Duodenal mucosa (tissue), 2 donors: Measurements from ENCODE around the gene PLSCR2.
"Not testable (repeated sequence)": the region's sequence is repeated elsewhere in the genome, so short reads cannot be mapped to it uniquely, and the experiment has no call there.

Source experiments
- H3K27ac ChIP-seq: one replicate; pipeline ENCODE4 v1.7.0; 2013; ENCODE audit warnings: low read depth, low read length
- H3K27me3 ChIP-seq, 2 donors: one replicate each; pipeline ENCODE4 v1.7.0; 2013; ENCODE audit warnings: low read length in 2 of 2, control low read depth in 1 of 2; ENCODE audit not compliant: insufficient read depth in 2 of 2, control insufficient read depth in 1 of 2
- H3K36me3 ChIP-seq, 2 donors: one replicate each; pipeline ENCODE4 v1.7.0; 2013; ENCODE audit warnings: low read length in 2 of 2, control low read depth in 1 of 2; ENCODE audit not compliant: insufficient read depth in 2 of 2, control insufficient read depth in 1 of 2
- H3K4me1 ChIP-seq, 2 donors: one replicate each; pipeline ENCODE4 v1.7.0; 2013; ENCODE audit warnings: low read length in 2 of 2, control low read depth in 1 of 2; ENCODE audit not compliant: insufficient read depth in 2 of 2, control insufficient read depth in 1 of 2
- H3K4me3 ChIP-seq, 2 donors: one replicate each; pipeline ENCODE4 v1.7.0; 2013; ENCODE audit warnings: low read length in 2 of 2, low read depth in 1 of 2
- H3K9ac ChIP-seq, 2 donors: one replicate each; pipeline ENCODE4 v1.7.0; 2013; ENCODE audit warnings: low read length in 2 of 2, low read depth in 1 of 2
- H3K9me3 ChIP-seq, 2 donors: one replicate each; pipeline ENCODE4 v1.7.0; 2013; ENCODE audit warnings: low read length in 2 of 2, control low read depth in 1 of 2; ENCODE audit not compliant: control insufficient read depth in 1 of 2

Gene PLSCR2

GRCh38 chr3:146485297-146485696, 15.9 kb upstream of the PLSCR2 start:
- Histone ChIP-seq H3K4me1 (no peaks in the 10 kb centered on the region), H3K36me3 (no peaks in the 10 kb centered on the region), H3K9me3 (no peaks in the 10 kb centered on the region), H3K27me3 (no peaks in the 10 kb centered on the region), H3K9ac (no peak overlapping the region), H3K27ac (no peak overlapping the region), H3K4me3 (no peak overlapping the region)

GRCh38 chr3:146476094-146476740, 6.9 kb upstream of the PLSCR2 start:
- H3K4me1 ChIP-seq, result no peaks in the 10 kb centered on the region
- no peaks in the 10 kb centered on the region for H3K36me3 ChIP-seq
- no peak overlapping the region for H3K9ac ChIP-seq
- H3K27me3 ChIP-seq, result no peaks in the 10 kb centered on the region
- H3K9me3 ChIP-seq, result no peaks in the 10 kb centered on the region
- no peak overlapping the region for H3K27ac ChIP-seq
- H3K4me3 ChIP-seq, result no peak overlapping the region

GRCh38 chr3:146474976-146475375, 5.6 kb upstream of the PLSCR2 start:
- not testable (repeated sequence) for H3K9ac ChIP-seq, H3K27ac ChIP-seq, H3K36me3 ChIP-seq

GRCh38 chr3:146473726-146474125, 4.4 kb upstream of the PLSCR2 start:
- Histone ChIP-seq H3K27ac (no peak overlapping the region), H3K27me3 (no peaks in the 10 kb centered on the region), H3K4me3 (no peak overlapping the region), H3K9me3 (no peaks in the 10 kb centered on the region), H3K36me3 (no peaks in the 10 kb centered on the region), H3K4me1 (no peaks in the 10 kb centered on the region), H3K9ac (no peak overlapping the region)

More at GRCh38 chr3:146474976-146475375, 5.6 kb upstream of the PLSCR2 start:
- not testable (repeated sequence) for H3K27me3 ChIP-seq, H3K4me1 ChIP-seq, H3K9me3 ChIP-seq, H3K4me3 ChIP-seq

- Histone ChIP-seq H3K4me1 (no peaks in the 10 kb centered on the region), H3K9me3 (no peaks in the 10 kb centered on the region), H3K36me3 (no peaks in the 10 kb centered on the region), H3K27ac (no peak overlapping the region), H3K27me3 (no peaks in the 10 kb centered on the region), H3K9ac (no peak overlapping the region), H3K4me3 (no peak overlapping the region)
Observed at GRCh38 chr3:146472611-146473010, 3.2 kb upstream of the PLSCR2 start.

GRCh38 chr3:146471012-146471411, 1.7 kb upstream of the PLSCR2 start:
- Histone ChIP-seq H3K36me3 (no peaks in the 10 kb centered on the region), H3K27me3 (no peaks in the 10 kb centered on the region), H3K4me1 (no peaks in the 10 kb centered on the region), H3K9ac (no peak overlapping the region), H3K4me3 (no peak overlapping the region), H3K9me3 (no peaks in the 10 kb centered on the region), H3K27ac (no peak overlapping the region)

GRCh38 chr3:146470425-146470990, 1.1 kb upstream of the PLSCR2 start:
- no peaks in the 10 kb centered on the region for H3K9me3 ChIP-seq
- peak overlapping the region; percentile 81 to 91 for H3K4me3 ChIP-seq
- peak overlapping the region in 1 of 2 donors; percentile 85 for H3K9ac ChIP-seq
- no peaks in the 10 kb centered on the region for H3K27me3 ChIP-seq
- H3K27ac ChIP-seq, result no peak overlapping the region
- H3K4me1 ChIP-seq, result no peaks in the 10 kb centered on the region
- H3K36me3 ChIP-seq, result no peaks in the 10 kb centered on the region

GRCh38 chr3:146468671-146469149, 651 bp downstream of the PLSCR2 start:
- Histone ChIP-seq H3K9ac (peak overlapping the region in 1 of 2 donors; percentile 82), H3K4me3 (peak overlapping the region in 1 of 2 donors; percentile 81), H3K36me3 (no peaks in the 10 kb centered on the region), H3K4me1 (no peaks in the 10 kb centered on the region), H3K27me3 (no peaks in the 10 kb centered on the region), H3K27ac (peak overlapping the region; percentile 77), H3K9me3 (no peaks in the 10 kb centered on the region)

- Histone ChIP-seq H3K4me3 (no peak overlapping the region), H3K4me1 (no peaks in the 10 kb centered on the region), H3K27me3 (no peaks in the 10 kb centered on the region), H3K9ac (no peak overlapping the region), H3K36me3 (no peaks in the 10 kb centered on the region), H3K27ac (no peak overlapping the region), H3K9me3 (no peaks in the 10 kb centered on the region)
Observed at GRCh38 chr3:146468234-146468633, 1.1 kb downstream of the PLSCR2 start.

GRCh38 chr3:146466604-146467003, 2.8 kb downstream of the PLSCR2 start:
- no peaks in the 10 kb centered on the region for H3K27me3 ChIP-seq
- no peaks in the 10 kb centered on the region for H3K4me1 ChIP-seq
- H3K4me3 ChIP-seq, result no peak overlapping the region
- no peak overlapping the region for H3K27ac ChIP-seq
- no peaks in the 10 kb centered on the region for H3K9me3 ChIP-seq
- H3K9ac ChIP-seq, result no peak overlapping the region
- H3K36me3 ChIP-seq, result no peaks in the 10 kb centered on the region
